Activated CD4-positive, alpha-beta T cell treated with anti-CD3 and anti-CD28 coated beads, Interleukin-2, amount 10 ng/mL, durations not matched to agents 7 days and 5 days (primary cell): ENCODE data around the gene SH3GL1. TPM values are rescaled to one million over a fixed set of nuclear protein-coding genes. Genes with fewer than 3 reads are reported as not detected.

Source experiments
- CTCF ChIA-PET: fragments of 350-600 bp; sonication (Branson Sonifier 250); formaldehyde crosslinking; loops from one replicate; lab custom pipeline; 2021; ENCODE audit warnings: antibody characterized with exemption; lab: Charles Lee
- POLR2A ChIA-PET: fragments of 350-600 bp; sonication (Branson Sonifier 250); formaldehyde crosslinking; loops from one replicate; lab custom pipeline; 2021; ENCODE audit warnings: antibody characterized with exemption; lab: Charles Lee
- DNase-seq: peaks from one replicate; pipeline ENCODE4 v3.0.0-alpha.2; 2020
- H3K27ac Mint-ChIP-seq: one replicate; pipeline ENCODE4 v1.8.0; 2021; ENCODE audit warnings: mild to moderate bottlenecking, moderate library complexity, mixed read lengths
- H3K27me3 Mint-ChIP-seq: one replicate; pipeline ENCODE4 v1.8.0; 2021; ENCODE audit warnings: mixed read lengths
- H3K36me3 Mint-ChIP-seq: one replicate; pipeline ENCODE4 v1.8.0; 2021; ENCODE audit warnings: low read depth, mixed read lengths
- H3K4me1 Mint-ChIP-seq: one replicate; pipeline ENCODE4 v1.8.0; 2021; ENCODE audit warnings: mixed read lengths
- H3K4me3 Mint-ChIP-seq: one replicate; pipeline ENCODE4 v1.8.0; 2021; ENCODE audit warnings: mild to moderate bottlenecking, moderate library complexity, mixed read lengths
- H3K9me3 Mint-ChIP-seq: one replicate; pipeline ENCODE4 v1.8.0; 2021; ENCODE audit warnings: mixed read lengths
- total RNA-seq, 2 experiments: library from RNA; stranded (reverse); gene quantifications; one replicate each; pipeline ENCODE4 v1.2.3, GENCODE V29; 2021

Gene SH3GL1
- 10 to 100 TPM; 67.7 to 68.2 TPM for total RNA-seq

- Mint-ChIP-seq H3K27ac (peak within 1 kb of the TSS; percentile 92), H3K4me1 (peaks cover 70% of the 10 kb centered on the region), H3K4me3 (peak within 1 kb of the TSS; percentile 94), H3K27me3 (no peaks in the 10 kb centered on the region), H3K36me3 (peaks cover 46% of the 10 kb centered on the region), H3K9me3 (no peaks in the 10 kb centered on the region)
- CTCF ChIA-PET: interaction anchor here (0.6 to 3.3 kb wide), 42 partner anchors 9 to 366 kb away, joined by 3 to 52 read pairs (median 5); partner anchors contain the start of genes HDGFL2, MPND and STAP2
- POLR2A ChIA-PET: interaction anchor here (0.6 kb wide), 1 partner anchor 32 kb away, joined by 3 read pairs; no protein-coding TSS in a partner anchor
- peak; percentile 92 for DNase-seq
Observed at GRCh38 chr19:4400135-4400936, at the start of gene SH3GL1. Gene SH3GL1 (minus strand): TSS chr19:4400547. CDS start chr19:4400368, 179 bp downstream.

DNA sequence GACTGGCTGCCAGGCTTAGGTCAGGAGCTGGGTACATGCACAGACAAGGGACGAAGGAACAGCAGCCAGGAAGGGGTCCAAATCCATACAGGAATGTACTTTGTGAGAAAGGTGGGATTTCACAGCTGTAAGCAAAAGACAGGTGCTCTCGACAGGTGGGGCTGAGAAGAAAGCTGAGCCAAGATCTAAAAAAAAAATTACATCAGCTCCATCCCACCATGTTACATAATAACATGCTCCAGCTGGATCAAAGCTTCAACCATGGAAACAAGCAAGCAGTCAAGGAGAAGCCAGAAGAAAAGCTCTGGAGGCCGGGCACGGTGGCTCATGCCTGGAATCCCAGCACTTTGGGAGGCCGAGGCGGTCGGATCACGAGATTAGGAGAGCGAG is 49.3 kb upstream of the SH3GL1 start:
- H3K36me3 Mint-ChIP-seq: peaks cover 15% of the 10 kb centered on the region
- POLR2A ChIA-PET: no interaction called here
- DNase-seq: no peak
- no peaks in the 10 kb centered on the region for H3K4me1 Mint-ChIP-seq
- CTCF ChIA-PET: interaction anchor here (1.2 to 1.4 kb wide), 2 partner anchors 22 to 49 kb away, joined by 4 to 5 read pairs; partner anchors contain the start of gene SH3GL1
- no peaks in the 10 kb centered on the region for H3K9me3 Mint-ChIP-seq
- H3K4me3 Mint-ChIP-seq: no peak overlapping the region
- no peaks in the 10 kb centered on the region for H3K27me3 Mint-ChIP-seq
- H3K27ac Mint-ChIP-seq: no peak overlapping the region

GRCh38 chr19:4449022-4449638 is 48.8 kb upstream of the SH3GL1 start:
- Mint-ChIP-seq H3K9me3 (no peaks in the 10 kb centered on the region), H3K27ac (no peak overlapping the region), H3K4me1 (no peaks in the 10 kb centered on the region), H3K36me3 (peaks cover 15% of the 10 kb centered on the region), H3K27me3 (no peaks in the 10 kb centered on the region), H3K4me3 (no peak overlapping the region)
- ChIA-PET POLR2A (no interaction called here), CTCF (interaction anchor here (1.2 to 1.4 kb wide), 2 partner anchors 22 to 49 kb away, joined by 4 to 5 read pairs; partner anchors contain the start of gene SH3GL1)
- no peak for DNase-seq

DNA sequence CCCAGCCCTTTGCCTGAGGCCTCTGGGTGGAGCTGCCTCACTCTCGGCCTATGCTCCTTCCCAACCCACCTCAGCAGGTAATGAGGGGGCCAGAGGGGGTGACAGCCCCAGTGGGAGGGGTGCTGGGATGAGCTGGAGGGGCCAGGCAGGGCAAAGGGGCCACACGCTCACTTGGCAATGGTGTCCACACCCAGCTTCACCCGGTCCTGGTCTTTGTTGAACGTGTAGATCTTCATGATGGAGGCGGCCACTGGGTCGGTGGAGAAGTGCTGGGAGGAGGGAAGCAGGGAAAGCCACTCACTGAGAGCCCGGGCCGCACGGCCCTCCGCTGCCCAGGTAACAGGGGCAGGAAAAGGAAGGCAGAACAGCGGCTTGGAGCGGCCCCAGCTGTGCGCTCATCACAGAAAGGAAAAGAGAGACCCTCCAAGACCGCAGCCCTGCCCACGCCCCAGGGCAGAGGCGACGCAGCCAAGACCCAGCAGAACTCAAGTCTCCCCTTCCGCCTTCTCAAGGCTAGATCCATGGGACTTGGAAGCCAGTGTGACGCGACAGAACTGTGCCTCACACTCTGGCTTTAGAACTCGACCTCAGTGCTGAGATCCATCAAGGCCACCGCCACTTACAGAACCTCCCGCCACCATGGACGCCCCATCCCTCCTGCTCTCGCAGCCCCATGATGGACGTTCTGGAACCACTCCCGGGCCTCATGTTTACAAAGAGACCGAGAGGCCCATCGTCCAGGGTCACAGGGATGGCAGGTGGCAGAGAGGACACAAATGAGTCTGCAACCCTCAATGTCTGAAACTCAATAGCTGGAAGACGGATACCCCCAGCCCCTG is 48.0 kb upstream of the SH3GL1 start:
- Mint-ChIP-seq H3K27ac (no peak overlapping the region), H3K36me3 (peaks cover 15% of the 10 kb centered on the region), H3K27me3 (no peaks in the 10 kb centered on the region), H3K4me3 (no peak overlapping the region), H3K9me3 (no peaks in the 10 kb centered on the region), H3K4me1 (no peaks in the 10 kb centered on the region)
- CTCF ChIA-PET: interaction anchor here (1.2 to 1.4 kb wide), 2 partner anchors 23 to 48 kb away, joined by 4 to 5 read pairs; partner anchors contain the start of gene SH3GL1
- DNase-seq: no peak
- POLR2A ChIA-PET: no interaction called here

DNA sequence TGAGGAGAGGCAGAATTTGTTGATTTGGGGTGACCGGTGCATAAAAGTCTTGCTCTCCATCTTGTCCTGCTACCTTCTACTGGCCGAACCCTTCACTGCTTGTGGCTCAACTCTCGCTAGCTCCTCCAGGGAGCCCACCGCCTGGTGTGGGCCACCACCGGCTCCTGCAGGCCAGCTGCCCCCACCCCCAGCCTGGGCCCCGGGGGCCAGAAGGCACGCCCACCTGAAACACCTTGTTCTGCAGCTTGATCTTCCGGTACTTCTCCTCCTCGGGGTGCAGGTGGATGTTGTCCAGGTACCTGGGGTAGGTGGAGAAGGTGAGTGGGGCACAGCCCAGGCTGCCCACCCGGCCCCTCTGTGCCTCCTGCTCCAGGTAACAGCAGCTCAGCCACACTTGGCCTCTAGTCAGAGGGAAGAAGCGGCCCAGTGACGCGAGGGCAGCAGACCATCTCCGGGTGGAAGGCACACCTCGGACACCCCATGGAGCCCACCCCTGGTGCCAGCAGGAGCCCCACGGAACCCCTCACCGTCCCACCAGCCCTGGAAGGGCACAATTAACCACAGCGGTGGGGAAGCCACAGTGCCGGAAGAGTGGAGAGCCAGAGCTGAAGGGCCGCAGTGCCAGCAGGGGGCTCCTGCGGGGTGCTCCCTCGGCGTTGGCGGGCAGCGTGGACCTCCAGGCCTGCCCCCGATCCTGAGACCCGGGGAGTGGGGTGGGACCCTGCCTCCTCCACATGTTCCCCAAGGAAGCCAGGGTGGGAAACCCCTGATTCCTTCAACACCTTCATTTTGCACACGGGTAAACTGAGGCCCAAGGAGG is 47.2 kb upstream of the SH3GL1 start:
- Mint-ChIP-seq H3K36me3 (peaks cover 15% of the 10 kb centered on the region), H3K9me3 (no peaks in the 10 kb centered on the region), H3K27me3 (no peaks in the 10 kb centered on the region), H3K4me3 (no peak overlapping the region), H3K27ac (no peak overlapping the region), H3K4me1 (no peaks in the 10 kb centered on the region)
- ChIA-PET CTCF (no interaction called here), POLR2A (no interaction called here)
- no peak for DNase-seq

- no peaks in the 10 kb centered on the region for H3K27me3 Mint-ChIP-seq
- H3K36me3 Mint-ChIP-seq: peaks cover 23% of the 10 kb centered on the region
- no peaks in the 10 kb centered on the region for H3K4me1 Mint-ChIP-seq
- no peak overlapping the region for H3K27ac Mint-ChIP-seq
- ChIA-PET CTCF (interaction anchor here (0.6 kb wide), 1 partner anchor 170 kb away, joined by 3 read pairs; no protein-coding TSS in a partner anchor), POLR2A (no interaction called here)
- DNase-seq: no peak
- no peaks in the 10 kb centered on the region for H3K9me3 Mint-ChIP-seq
- H3K4me3 Mint-ChIP-seq: no peak overlapping the region
Observed at GRCh38 chr19:4446704-4447200, 46.4 kb upstream of the SH3GL1 start.

- no peak overlapping the region for H3K27ac Mint-ChIP-seq
- H3K36me3 Mint-ChIP-seq: peaks cover 23% of the 10 kb centered on the region
- ChIA-PET CTCF (interaction anchor here (0.6 kb wide), 1 partner anchor 170 kb away, joined by 3 read pairs; no protein-coding TSS in a partner anchor), POLR2A (no interaction called here)
- DNase-seq: no peak
- no peaks in the 10 kb centered on the region for H3K9me3 Mint-ChIP-seq
- no peak overlapping the region for H3K4me3 Mint-ChIP-seq
- H3K27me3 Mint-ChIP-seq: no peaks in the 10 kb centered on the region
- no peaks in the 10 kb centered on the region for H3K4me1 Mint-ChIP-seq
Observed at GRCh38 chr19:4445963-4446703, 45.8 kb upstream of the SH3GL1 start.

DNA sequence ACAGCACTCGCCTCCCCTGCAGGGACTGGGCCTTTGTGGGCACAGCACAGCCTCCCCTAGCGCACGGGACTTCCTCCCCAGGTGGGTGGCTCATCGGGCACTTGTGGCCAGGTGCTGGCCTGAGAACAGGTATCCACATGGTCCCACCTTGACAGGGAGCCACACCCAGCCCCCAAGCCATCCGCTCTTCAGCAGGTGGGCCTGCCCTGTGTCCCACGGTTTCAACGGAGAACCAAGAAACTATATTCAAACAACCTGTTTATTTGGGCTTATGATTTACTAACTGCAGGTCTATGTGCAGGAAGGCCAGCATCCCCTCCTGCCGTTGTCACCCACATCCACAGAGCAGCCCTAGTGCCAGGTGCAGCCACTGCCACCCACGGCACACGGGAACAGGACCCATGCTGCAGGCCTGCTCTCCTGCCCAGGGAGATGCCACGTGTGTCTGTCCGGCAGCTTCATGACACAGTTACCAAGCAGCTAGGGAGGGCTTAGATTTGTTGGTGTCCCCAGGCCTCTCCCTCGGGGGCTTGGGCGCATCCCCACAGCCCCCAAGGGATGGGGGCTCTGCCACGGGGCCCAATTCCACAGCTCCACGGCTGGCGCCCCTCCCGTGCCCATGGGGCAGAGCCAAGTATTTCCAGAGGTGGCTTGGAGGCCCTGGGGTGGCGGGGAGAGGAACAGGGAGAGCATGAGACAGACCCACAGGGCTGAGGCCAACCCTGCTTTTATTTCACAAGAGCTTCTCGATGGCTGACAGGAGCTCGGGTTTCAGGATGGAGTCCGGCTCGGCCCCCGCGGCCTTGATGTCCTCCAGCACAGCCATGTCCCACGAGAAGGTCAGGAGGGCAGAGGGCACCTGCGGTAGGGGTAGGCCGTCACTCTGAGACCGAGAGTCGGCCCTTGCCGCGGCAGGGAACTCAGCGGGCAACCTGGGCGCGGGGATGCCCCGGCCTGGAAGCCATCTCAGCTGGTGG is 44.7 kb upstream of the SH3GL1 start:
- no peaks in the 10 kb centered on the region for H3K27me3 Mint-ChIP-seq
- no peak for DNase-seq
- CTCF ChIA-PET: no interaction called here
- POLR2A ChIA-PET: no interaction called here
- no peaks in the 10 kb centered on the region for H3K9me3 Mint-ChIP-seq
- no peak overlapping the region for H3K27ac Mint-ChIP-seq
- H3K4me1 Mint-ChIP-seq: no peaks in the 10 kb centered on the region
- H3K4me3 Mint-ChIP-seq: no peak overlapping the region
- peaks cover 20% of the 10 kb centered on the region for H3K36me3 Mint-ChIP-seq

DNA sequence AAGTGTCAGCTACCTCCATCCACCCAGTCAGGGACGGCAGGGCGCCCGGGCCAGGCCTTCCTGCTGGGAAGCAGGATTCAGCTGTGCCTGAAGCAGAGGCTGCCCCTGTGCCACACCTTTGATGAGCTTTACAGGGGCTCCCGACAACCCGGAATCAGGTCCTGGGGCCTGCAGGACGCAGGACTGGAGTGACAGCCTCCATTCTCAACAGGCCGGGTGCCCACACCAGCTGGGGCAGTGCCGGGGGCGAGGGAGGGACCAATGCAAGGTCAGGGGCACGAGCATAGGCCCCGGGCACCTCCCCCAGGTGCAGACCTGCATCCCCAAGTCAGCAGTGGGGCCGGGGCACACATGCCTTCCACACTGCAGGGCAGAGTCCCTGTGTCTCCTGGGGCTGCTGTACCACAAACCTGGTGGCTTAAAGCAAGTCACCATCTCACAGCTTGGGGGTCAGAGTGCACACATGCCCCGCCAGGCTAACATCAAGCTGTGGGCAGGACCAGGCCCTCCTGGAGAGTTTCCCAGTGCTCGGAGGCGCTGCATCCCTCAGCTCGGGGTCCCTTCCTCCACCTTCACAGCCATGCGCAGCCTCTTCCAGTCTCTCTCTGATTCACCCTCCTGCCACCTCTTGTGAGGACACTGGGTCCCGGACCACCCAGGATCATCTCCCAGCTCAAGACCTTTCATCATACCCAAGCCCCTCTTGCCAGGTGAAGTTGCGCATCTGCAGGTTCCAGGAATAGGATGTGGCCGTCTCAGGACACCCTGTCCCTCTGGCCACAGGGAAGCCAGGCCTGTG is 43.8 kb upstream of the SH3GL1 start:
- POLR2A ChIA-PET: no interaction called here
- H3K27me3 Mint-ChIP-seq: no peaks in the 10 kb centered on the region
- H3K9me3 Mint-ChIP-seq: no peaks in the 10 kb centered on the region
- CTCF ChIA-PET: interaction anchor here (0.6 kb wide), 1 partner anchor 21 kb away, joined by 3 read pairs; no protein-coding TSS in a partner anchor
- no peaks in the 10 kb centered on the region for H3K4me1 Mint-ChIP-seq
- DNase-seq: no peak
- peak overlapping the region; percentile 4 for H3K27ac Mint-ChIP-seq
- peaks cover 19% of the 10 kb centered on the region for H3K36me3 Mint-ChIP-seq
- no peak overlapping the region for H3K4me3 Mint-ChIP-seq

- Mint-ChIP-seq H3K9me3 (no peaks in the 10 kb centered on the region), H3K27me3 (no peaks in the 10 kb centered on the region), H3K27ac (no peak overlapping the region), H3K4me3 (no peak overlapping the region), H3K4me1 (no peaks in the 10 kb centered on the region), H3K36me3 (peaks cover 15% of the 10 kb centered on the region)
- no peak for DNase-seq
- CTCF ChIA-PET: no interaction called here
- POLR2A ChIA-PET: no interaction called here
Observed at GRCh38 chr19:4443188-4443587, 42.8 kb upstream of the SH3GL1 start.
